SU-DHL-6 (cell line): Measurements from ENCODE around the gene ZRANB3.
"Not testable (repeated sequence)": the region's sequence is repeated elsewhere in the genome, so short reads cannot be mapped to it uniquely, and the experiment has no call there.

Source experiments
- H2AFZ ChIP-seq: fragments of 200-600 bp; sonication (generic); 2 replicates; pipeline ENCODE4 v1.6.1; 2014; ENCODE audit warnings: low read depth, mild to moderate bottlenecking, moderate library complexity, mixed read lengths, antibody characterized with exemption, low read length; ENCODE audit not compliant: severe bottlenecking
- H3F3A ChIP-seq: fragments of 200-600 bp; shearing (Covaris generic); 2 replicates; pipeline ENCODE4 v1.6.0; 2016; ENCODE audit warnings: antibody characterized with exemption, mild to moderate bottlenecking; ENCODE audit not compliant: insufficient read depth
- H3K27ac ChIP-seq: fragments of 200-600 bp; sonication (generic); 2 replicates; pipeline ENCODE4 v1.5.1; 2016; ENCODE audit warnings: low read depth, mild to moderate bottlenecking, low read length, moderate library complexity, mixed read lengths
- H3K27me3 ChIP-seq: fragments of 200-600 bp; sonication (generic), shearing (Covaris generic); 2 replicates; pipeline ENCODE4 v1.6.0; 2014; ENCODE audit warnings: mild to moderate bottlenecking, low read length
- H3K36me3 ChIP-seq: fragments of 200-600 bp; sonication (generic); 2 replicates; pipeline ENCODE4 v1.6.1; 2014; ENCODE audit warnings: mild to moderate bottlenecking, low read length, mixed read lengths
- H3K4me2 ChIP-seq: fragments of 300-600, 200-600 bp; shearing (Covaris generic), sonication (generic); 2 replicates; pipeline ENCODE4 v1.6.0; 2014; ENCODE audit warnings: low read length, low read depth, mild to moderate bottlenecking; ENCODE audit not compliant: poor library complexity, severe bottlenecking
- H3K4me3 ChIP-seq: fragments of 200-600 bp; sonication (generic); 2 replicates; pipeline ENCODE4 v1.5.1; 2014; ENCODE audit warnings: antibody characterized with exemption, low read length, mild to moderate bottlenecking, mixed read lengths; ENCODE audit not compliant: insufficient read depth, poor library complexity, severe bottlenecking
- H3K79me2 ChIP-seq: fragments of 200-600 bp; sonication (generic); 2 replicates; pipeline ENCODE4 v1.6.1; 2014; ENCODE audit warnings: mild to moderate bottlenecking, low read length, moderate library complexity; ENCODE audit not compliant: insufficient read depth
- H3K9ac ChIP-seq: fragments of 200-600 bp; sonication (generic); 2 replicates; pipeline ENCODE4 v1.7.0; 2014; ENCODE audit warnings: mild to moderate bottlenecking, low read length
- H3K9me2 ChIP-seq: fragments of 200-600 bp; sonication (generic); replicated peaks from 2 replicates; pipeline ENCODE4 v1.6.1; 2014; ENCODE audit warnings: low read length; ENCODE audit not compliant: insufficient read depth
- H3K9me3 ChIP-seq: fragments of 200-600 bp; sonication (generic); 2 replicates; pipeline ENCODE4 v1.6.1; 2014; ENCODE audit warnings: low read length, mixed read lengths; ENCODE audit not compliant: insufficient read depth
- H4K20me1 ChIP-seq: fragments of 200-600 bp; sonication (generic); 2 replicates; pipeline ENCODE4 v1.6.1; 2014; ENCODE audit warnings: low read depth, mild to moderate bottlenecking, antibody characterized with exemption, low read length, moderate library complexity, mixed read lengths
- EZH2phosphoT487 ChIP-seq: fragments of 200-600 bp; sonication (generic), shearing (Covaris generic); conservative IDR thresholded peaks from 2 replicates; pipeline ENCODE4 v1.6.1; 2018; ENCODE audit warnings: mild to moderate bottlenecking, antibody characterized with exemption, low read length, moderate library complexity, mixed read lengths
- TF ChIP-seq, protein P1 (sequence below): fragments of 200-600 bp; sonication (generic); IDR thresholded peaks from one replicate; pipeline ENCODE4 v1.5.1; 2017; ENCODE audit warnings: antibody characterized with exemption, mild to moderate bottlenecking, low read length, moderate library complexity; ENCODE audit not compliant: insufficient read depth, poor library complexity, severe bottlenecking

ZRANB3 gene

DNA sequence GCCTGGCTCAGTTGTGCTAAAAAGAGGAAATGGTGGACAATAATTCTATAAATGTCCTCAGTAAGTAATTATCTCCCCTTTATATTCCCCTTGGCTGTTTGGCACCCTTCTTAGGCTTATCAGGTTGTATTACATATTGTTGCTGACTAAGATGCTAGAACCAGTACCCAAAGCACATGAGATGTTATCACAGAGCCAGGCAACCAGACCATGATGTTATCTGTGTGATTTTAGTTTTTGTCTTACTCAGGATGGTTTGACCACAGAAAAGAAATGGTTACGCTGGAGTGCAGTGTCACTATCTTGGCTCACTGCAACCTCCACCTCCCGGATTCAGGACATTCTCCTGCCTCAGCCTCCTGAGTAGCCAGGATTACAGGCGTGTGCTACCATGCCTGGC, 15.4 kb upstream of the ZRANB3 start:
- H3K9ac ChIP-seq, result no peak overlapping the region
- no peaks in the 10 kb centered on the region for H3K9me3 ChIP-seq
- peaks cover 6% of the 10 kb centered on the region; the same call in 1 of the 2 replicates for H3F3A ChIP-seq
- H3K4me2 ChIP-seq, result no peak overlapping the region
- H3K27me3 ChIP-seq, result no peaks in the 10 kb centered on the region
- H3K27ac ChIP-seq, result no peak overlapping the region
- peaks cover 99% of the 10 kb centered on the region for H3K79me2 ChIP-seq
- no peak overlapping the region for H2AFZ ChIP-seq
- H3K9me2 ChIP-seq, result no peaks in the 10 kb centered on the region
- no peak for TF ChIP-seq EZH2phosphoT487
- TF ChIP-seq, protein P1, sequence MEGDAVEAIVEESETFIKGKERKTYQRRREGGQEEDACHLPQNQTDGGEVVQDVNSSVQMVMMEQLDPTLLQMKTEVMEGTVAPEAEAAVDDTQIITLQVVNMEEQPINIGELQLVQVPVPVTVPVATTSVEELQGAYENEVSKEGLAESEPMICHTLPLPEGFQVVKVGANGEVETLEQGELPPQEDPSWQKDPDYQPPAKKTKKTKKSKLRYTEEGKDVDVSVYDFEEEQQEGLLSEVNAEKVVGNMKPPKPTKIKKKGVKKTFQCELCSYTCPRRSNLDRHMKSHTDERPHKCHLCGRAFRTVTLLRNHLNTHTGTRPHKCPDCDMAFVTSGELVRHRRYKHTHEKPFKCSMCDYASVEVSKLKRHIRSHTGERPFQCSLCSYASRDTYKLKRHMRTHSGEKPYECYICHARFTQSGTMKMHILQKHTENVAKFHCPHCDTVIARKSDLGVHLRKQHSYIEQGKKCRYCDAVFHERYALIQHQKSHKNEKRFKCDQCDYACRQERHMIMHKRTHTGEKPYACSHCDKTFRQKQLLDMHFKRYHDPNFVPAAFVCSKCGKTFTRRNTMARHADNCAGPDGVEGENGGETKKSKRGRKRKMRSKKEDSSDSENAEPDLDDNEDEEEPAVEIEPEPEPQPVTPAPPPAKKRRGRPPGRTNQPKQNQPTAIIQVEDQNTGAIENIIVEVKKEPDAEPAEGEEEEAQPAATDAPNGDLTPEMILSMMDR, result no peak
- H4K20me1 ChIP-seq, result peaks cover 15% of the 10 kb centered on the region
- H3K36me3 ChIP-seq, result 0 out of 2 replicates have a peak, but pooled peaks cover 6% of the 10 kb centered on the region
- H3K4me3 ChIP-seq, result no peak overlapping the region

DNA sequence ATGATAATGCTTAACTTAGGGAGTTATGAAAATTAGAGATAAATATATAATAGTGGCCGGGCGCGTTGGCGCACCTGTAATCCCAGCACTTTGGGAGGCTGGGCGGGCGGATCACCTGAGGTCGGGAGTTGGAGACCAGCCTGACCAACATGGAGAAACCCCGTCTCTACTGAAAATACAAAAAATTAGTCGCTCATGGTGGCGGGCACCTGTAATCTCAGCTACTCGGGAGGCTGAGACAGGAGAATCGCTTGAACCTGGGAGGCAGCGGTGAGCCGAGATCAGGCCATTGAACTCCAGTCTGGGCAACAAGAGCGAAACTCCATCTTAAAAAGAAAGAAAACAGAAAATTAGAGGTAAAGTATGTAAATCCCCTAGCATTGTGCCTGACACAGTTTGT, 2.5 kb upstream of the ZRANB3 start:
- H3F3A ChIP-seq, H3K27ac ChIP-seq, H3K4me3 ChIP-seq, H3K27me3 ChIP-seq, H3K9me2 ChIP-seq, H2AFZ ChIP-seq, H3K36me3 ChIP-seq, H3K9ac ChIP-seq, H3K9me3 ChIP-seq: not testable (repeated sequence)
- Histone ChIP-seq H3K4me2 (peak overlapping the region; percentile 85), H3K79me2 (peaks cover 82% of the 10 kb centered on the region), H4K20me1 (peaks cover 15% of the 10 kb centered on the region; the same call in 1 of the 2 replicates)

DNA sequence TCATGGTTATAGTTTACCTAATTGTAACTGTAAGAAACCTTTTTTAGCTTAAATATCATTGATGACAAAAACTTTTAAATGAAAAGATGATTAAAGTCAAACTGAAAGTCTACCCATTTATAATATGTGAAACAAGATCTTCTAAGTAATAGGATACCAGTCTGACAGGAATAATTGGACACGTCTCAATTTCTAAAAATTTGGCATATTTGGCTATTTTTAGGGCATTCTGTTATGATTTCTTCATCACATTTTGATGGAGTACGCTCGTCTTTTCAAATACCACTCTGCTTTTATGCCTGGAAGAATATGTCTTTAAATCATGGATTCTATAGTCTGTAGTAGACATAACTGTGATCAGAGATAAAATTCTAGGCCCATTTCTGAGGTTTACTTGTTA, 1.6 kb upstream of the ZRANB3 start:
- H3K4me3 ChIP-seq, result peak overlapping the region; percentile 96
- no peak overlapping the region for H3K27ac ChIP-seq
- H3K9me2 ChIP-seq, result no peaks in the 10 kb centered on the region
- peak overlapping the region; percentile 88 for H3K9ac ChIP-seq
- H4K20me1 ChIP-seq, result peaks cover 15% of the 10 kb centered on the region; the same call in 1 of the 2 replicates
- peaks cover 82% of the 10 kb centered on the region for H3K79me2 ChIP-seq
- no peaks in the 10 kb centered on the region for H3K36me3 ChIP-seq
- H2AFZ ChIP-seq, result no peak overlapping the region
- no peaks in the 10 kb centered on the region for H3K27me3 ChIP-seq
- H3F3A ChIP-seq, result peaks cover 5% of the 10 kb centered on the region; the same call in 1 of the 2 replicates
- H3K9me3 ChIP-seq, result no peaks in the 10 kb centered on the region
- TF ChIP-seq, protein P1, result no peak
- TF ChIP-seq EZH2phosphoT487, result no peak
- peak overlapping the region; percentile 85 for H3K4me2 ChIP-seq

DNA sequence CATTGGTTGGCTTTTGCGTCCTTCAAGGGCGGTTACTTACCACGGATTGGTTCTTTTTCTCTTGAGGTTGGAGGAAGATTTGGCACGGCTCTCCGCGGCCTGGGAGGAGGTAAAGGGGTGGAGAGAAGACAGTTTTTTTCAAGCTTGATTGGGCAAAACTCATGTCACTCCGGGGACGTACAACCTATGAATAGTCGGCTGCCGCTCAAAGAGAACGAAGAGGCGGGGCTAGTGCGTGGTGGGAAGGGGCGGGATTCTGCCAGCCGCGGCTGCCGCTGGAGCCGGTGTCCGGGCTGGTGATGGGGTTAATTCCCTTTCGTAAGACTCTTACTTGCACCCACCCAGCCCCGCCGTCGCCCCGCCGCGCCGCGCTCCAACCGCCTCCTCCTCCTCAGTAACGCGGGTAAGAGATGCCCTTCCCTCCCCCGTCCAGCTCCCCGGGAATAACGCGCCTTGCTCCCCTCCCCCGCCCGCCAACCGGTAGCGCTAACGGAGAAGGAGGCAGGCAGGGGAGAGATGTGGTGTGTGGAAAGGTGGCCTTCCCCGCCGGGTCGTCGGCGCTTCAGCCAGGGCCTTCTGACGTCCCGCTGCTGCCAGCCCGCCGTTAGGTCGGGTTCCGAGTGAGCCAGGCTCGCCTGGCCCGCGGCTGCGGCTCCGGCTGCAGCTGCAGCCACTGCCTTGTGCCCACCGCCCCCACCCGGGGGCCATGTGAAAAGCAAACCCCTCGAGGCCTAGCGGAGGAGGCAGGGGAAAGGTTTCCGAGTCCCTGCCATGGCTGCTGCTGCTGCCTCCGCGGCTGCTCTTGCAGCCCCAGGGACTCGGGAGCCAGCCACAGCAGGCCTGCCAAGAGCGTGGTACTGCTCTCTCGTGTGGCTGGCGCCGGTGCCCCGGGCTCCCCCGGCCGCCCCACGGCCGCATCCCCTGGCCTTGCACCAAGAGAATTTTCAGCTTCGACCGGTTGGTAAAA, 496 bp upstream of the ZRANB3 start, which contains the start of gene R3HDM1:
Gene R3HDM1 (plus strand): TSS at position 254 of the 967 bp plus-strand sequence. CDS start 73,362 bp downstream, outside the sequence.
- Histone ChIP-seq H3K27ac (peak within 1 kb of the TSS; percentile 81), H3K4me2 (peak within 1 kb of the TSS; percentile 85), H3K36me3 (no peaks in the 10 kb centered on the region), H3K27me3 (no peaks in the 10 kb centered on the region), H2AFZ (peak within 1 kb of the TSS; percentile 65), H4K20me1 (peaks cover 15% of the 10 kb centered on the region; the same call in 1 of the 2 replicates), H3K4me3 (peak within 1 kb of the TSS; percentile 96), H3K9ac (peak within 1 kb of the TSS; percentile 88), H3F3A (peaks cover 5% of the 10 kb centered on the region; the same call in 1 of the 2 replicates), H3K79me2 (peaks cover 82% of the 10 kb centered on the region), H3K9me3 (no peaks in the 10 kb centered on the region), H3K9me2 (no peaks in the 10 kb centered on the region)
- no peak for TF ChIP-seq EZH2phosphoT487
- TF ChIP-seq, protein P1, result no peak
